Spinal cord (tissue), 10 donors: ENCODE data around the gene CALN1. TPM values are rescaled to one million over a fixed set of nuclear protein-coding genes. Genes with fewer than 3 reads are reported as not detected.

Source experiments
- DNase-seq, 6 donors: peaks; one replicate each; pipeline versions ENCODE4 v3.0.0 to v3.0.0-alpha.2; 2013 to 2015; ENCODE audit warnings: low spot score in 6 of 6, low read depth in 4 of 6
- H3K27ac ChIP-seq: one replicate; pipeline ENCODE4 v1.5.1; 2013; ENCODE audit warnings: low read depth, low read length, control low read depth
- H3K27me3 ChIP-seq: one replicate; pipeline ENCODE4 v1.6.1; 2013; ENCODE audit warnings: low read length; ENCODE audit not compliant: control insufficient read depth, insufficient read depth
- H3K36me3 ChIP-seq: one replicate; pipeline ENCODE4 v1.6.1; 2013; ENCODE audit warnings: low read length; ENCODE audit not compliant: control insufficient read depth, insufficient read depth
- H3K4me1 ChIP-seq: one replicate; pipeline ENCODE4 v1.6.1; 2013; ENCODE audit warnings: low read length; ENCODE audit not compliant: control insufficient read depth, insufficient read depth
- H3K4me3 ChIP-seq: one replicate; pipeline ENCODE4 v1.5.1; 2013; ENCODE audit warnings: low read depth, low read length, control low read depth
- H3K9me3 ChIP-seq: one replicate; pipeline ENCODE4 v1.6.1; 2013; ENCODE audit warnings: low read length; ENCODE audit not compliant: control insufficient read depth, insufficient read depth
- WGBS: methylation state at CpG from one replicate; pipeline ENCODE4 v1.1.5; 2013; ENCODE audit warnings: missing lambda C conversion rate; ENCODE audit not compliant: insufficient coverage; 5-methylcytosine and 5-hydroxymethylcytosine counted together
- polyA plus RNA-seq, 2 donors: library from polyadenylated mRNA; unstranded; fragments of 120-200 nt; gene quantifications; one replicate each; pipeline ENCODE4 v1.2.1, GENCODE V29; 2013; ENCODE audit not compliant: insufficient read length in 2 of 2
- total RNA-seq, 2 donors: library from RNA; depleted of rRNA in 1 of 2; stranded (reverse); fragments of 120-200 nt in 1 of 2; fragments of >200 nt in 1 of 2; gene quantifications; one replicate each; pipeline versions ENCODE4 v1.2.3 to v1.2.4, GENCODE V29; 2013 to 2014
- donor health status: healthy.

Gene CALN1
- total and polyA plus RNA-seq, 4 donors = 14.7 to 30.0 (median 22.1) TPM

- H3K27ac ChIP-seq = no peak overlapping the region
- WGBS = 87% methylated on average over 3 of the region's 8 CpGs
- H3K9me3 ChIP-seq = no peaks in the 10 kb centered on the region
- no peaks in the 10 kb centered on the region for H3K4me1 ChIP-seq
- H3K4me3 ChIP-seq = no peak overlapping the region
- no peaks in the 10 kb centered on the region for H3K36me3 ChIP-seq
- no peaks in the 10 kb centered on the region for H3K27me3 ChIP-seq
- no peak for DNase-seq
Measured at GRCh38 chr7:71867626-71868025, 544.5 kb downstream of the CALN1 start.

- H3K9me3 ChIP-seq = no peaks in the 10 kb centered on the region
- H3K4me1 ChIP-seq = no peaks in the 10 kb centered on the region
- H3K27me3 ChIP-seq = no peaks in the 10 kb centered on the region
- WGBS = 73% methylated on average over 4 of the region's 6 CpGs
- no peak overlapping the region for H3K27ac ChIP-seq
- no peaks in the 10 kb centered on the region for H3K36me3 ChIP-seq
- no peak for DNase-seq
- no peak overlapping the region for H3K4me3 ChIP-seq
Measured at GRCh38 chr7:71865172-71865571, 547.0 kb downstream of the CALN1 start.

- no peaks in the 10 kb centered on the region for H3K9me3 ChIP-seq
- H3K36me3 ChIP-seq = no peaks in the 10 kb centered on the region
- 90% methylated on average over 3 of the region's 4 CpGs for WGBS
- H3K4me3 ChIP-seq = no peak overlapping the region
- DNase-seq = no peak
- H3K27me3 ChIP-seq = no peaks in the 10 kb centered on the region
- H3K27ac ChIP-seq = no peak overlapping the region
- no peaks in the 10 kb centered on the region for H3K4me1 ChIP-seq
Measured at GRCh38 chr7:71864130-71864529, 548.0 kb downstream of the CALN1 start.

GRCh38 chr7:71860572-71860971 lies 551.6 kb downstream of the CALN1 start:
- H3K36me3 ChIP-seq = no peaks in the 10 kb centered on the region
- H3K27ac ChIP-seq = no peak overlapping the region
- 75% methylated on average over 2 of the region's 4 CpGs for WGBS
- no peaks in the 10 kb centered on the region for H3K27me3 ChIP-seq
- no peaks in the 10 kb centered on the region for H3K4me1 ChIP-seq
- DNase-seq = no peak
- no peaks in the 10 kb centered on the region for H3K9me3 ChIP-seq
- H3K4me3 ChIP-seq = no peak overlapping the region

- Histone ChIP-seq H3K27me3 (no peaks in the 10 kb centered on the region), H3K36me3 (no peaks in the 10 kb centered on the region), H3K9me3 (no peaks in the 10 kb centered on the region), H3K4me1 (peaks cover 3% of the 10 kb centered on the region), H3K27ac (no peak overlapping the region), H3K4me3 (no peak overlapping the region)
- 79% methylated on average over 3 of the region's 6 CpGs for WGBS
- peak in 1 of 6 donors; percentile 30 for DNase-seq
Measured at GRCh38 chr7:71857338-71857737, 554.8 kb downstream of the CALN1 start.

GRCh38 chr7:71854546-71855397 lies 557.4 kb downstream of the CALN1 start:
- DNase-seq = peak in 2 of 6 donors; percentile 52 to 64
- no peaks in the 10 kb centered on the region for H3K9me3 ChIP-seq
- H3K4me1 ChIP-seq = peaks cover 3% of the 10 kb centered on the region
- H3K27ac ChIP-seq = no peak overlapping the region
- no peaks in the 10 kb centered on the region for H3K27me3 ChIP-seq
- H3K4me3 ChIP-seq = no peak overlapping the region
- no peaks in the 10 kb centered on the region for H3K36me3 ChIP-seq
- WGBS = 23% methylated on average over 5 of the region's 12 CpGs

GRCh38 chr7:71851776-71852498 lies 560.2 kb downstream of the CALN1 start:
- Histone ChIP-seq H3K27me3 (no peaks in the 10 kb centered on the region), H3K9me3 (no peaks in the 10 kb centered on the region), H3K36me3 (no peaks in the 10 kb centered on the region), H3K4me1 (peaks cover 3% of the 10 kb centered on the region), H3K27ac (no peak overlapping the region), H3K4me3 (no peak overlapping the region)
- 51% methylated on average over 2 of the region's 9 CpGs for WGBS
- peak in 1 of 6 donors; percentile 48 for DNase-seq

GRCh38 chr7:71846160-71846559 lies 566.0 kb downstream of the CALN1 start:
- Histone ChIP-seq H3K27ac (no peak overlapping the region), H3K27me3 (peaks cover under 1% of the 10 kb centered on the region), H3K4me1 (no peaks in the 10 kb centered on the region), H3K36me3 (no peaks in the 10 kb centered on the region), H3K9me3 (no peaks in the 10 kb centered on the region), H3K4me3 (no peak overlapping the region)
- DNase-seq = no peak
- 63% methylated on average over 2 of the region's 9 CpGs for WGBS

- H3K36me3 ChIP-seq = no peaks in the 10 kb centered on the region
- H3K27me3 ChIP-seq = peaks cover 2% of the 10 kb centered on the region
- no peak overlapping the region for H3K27ac ChIP-seq
- no peaks in the 10 kb centered on the region for H3K4me1 ChIP-seq
- H3K4me3 ChIP-seq = no peak overlapping the region
- WGBS = 60% methylated on average over 2 of the region's 4 CpGs
- DNase-seq = peak in 2 of 6 donors; percentile 43 to 82
- no peaks in the 10 kb centered on the region for H3K9me3 ChIP-seq
Measured at GRCh38 chr7:71843676-71844075, 568.5 kb downstream of the CALN1 start.
